AG04450 (cell line): ENCODE results near the gene BTBD9. TPM values are rescaled to one million over a fixed set of nuclear protein-coding genes. Genes with fewer than 3 reads are reported as not detected.

Experiments
- CTCF ChIA-PET: fragments of 300-600, 350-600 bp; formaldehyde crosslinking; extraction: SDS; loops from one replicate; lab custom pipeline; 2022; ENCODE audit warnings: antibody characterized with exemption, inconsistent platforms; lab: Charles Lee
- POLR2A ChIA-PET: fragments of 350-600 bp; formaldehyde crosslinking; extraction: SDS; loops from one replicate; lab custom pipeline; 2021; ENCODE audit warnings: antibody characterized with exemption, inconsistent platforms; lab: Yijun Ruan, JAX
- DNase-seq: peaks from one replicate; pipeline ENCODE4 v3.0.0-alpha.2; 2011; ENCODE audit warnings: low read depth, low spot score
- H3K27ac ChIP-seq: one replicate; pipeline ENCODE4 v1.5.1; 2012; ENCODE audit warnings: low read depth, low read length, control low read depth
- H3K27me3 ChIP-seq: one replicate; pipeline ENCODE4 v1.6.0; 2012; ENCODE audit warnings: low read length; ENCODE audit not compliant: control insufficient read depth, insufficient read depth
- H3K4me3 ChIP-seq: 2 replicates; pipeline ENCODE4 v1.5.1; 2011; ENCODE audit warnings: mild to moderate bottlenecking, low read depth, low read length, control low read depth
- H3K9me3 ChIP-seq: 2 replicates; pipeline ENCODE4 v1.5.1; 2012; ENCODE audit warnings: low read length; ENCODE audit not compliant: control insufficient read depth, insufficient read depth
- CTCF ChIP-seq: IDR thresholded peaks from 2 replicates; pipeline ENCODE4 v1.5.1; 2011; ENCODE audit warnings: low read depth, low read length, control low read depth, inconsistent platforms
- polyA plus RNA-seq: library from polyadenylated mRNA; depleted of rRNA; stranded (reverse); fragments of >200 nt; gene quantifications from 2 replicates; pipeline ENCODE4 v1.2.3, GENCODE V29; 2011

BTBD9 gene
- polyA plus RNA-seq, 1 experiment = 7.2 TPM

- no peak overlapping the region for H3K27ac ChIP-seq
- no peaks in the 10 kb centered on the region for H3K9me3 ChIP-seq
- CTCF ChIA-PET = no interaction called here
- no peak for TF ChIP-seq CTCF
- DNase-seq = no peak
- no peaks in the 10 kb centered on the region for H3K27me3 ChIP-seq
- no peak overlapping the region for H3K4me3 ChIP-seq
- POLR2A ChIA-PET = no interaction called here
Observed at GRCh38 chr6:38192011-38192410, 447.7 kb downstream of the BTBD9 start.

- H3K27me3 ChIP-seq = no peaks in the 10 kb centered on the region
- CTCF ChIA-PET = interaction anchor here (1.9 kb wide), 1 partner anchor 303 kb away, joined by 5 read pairs; no protein-coding TSS in a partner anchor
- no peaks in the 10 kb centered on the region for H3K9me3 ChIP-seq
- POLR2A ChIA-PET = no interaction called here
- H3K4me3 ChIP-seq = no peak overlapping the region
- TF ChIP-seq CTCF = no peak
- DNase-seq = no peak
- no peak overlapping the region for H3K27ac ChIP-seq
Observed at GRCh38 chr6:38191418-38191817, 448.3 kb downstream of the BTBD9 start.

GRCh38 chr6:38188677-38189335 lies 450.9 kb downstream of the BTBD9 start:
- POLR2A ChIA-PET = no interaction called here
- H3K4me3 ChIP-seq = no peak overlapping the region
- DNase-seq = no peak
- no peak for TF ChIP-seq CTCF
- H3K27me3 ChIP-seq = no peaks in the 10 kb centered on the region
- no peaks in the 10 kb centered on the region for H3K9me3 ChIP-seq
- H3K27ac ChIP-seq = no peak overlapping the region
- CTCF ChIA-PET = no interaction called here

GRCh38 chr6:38187811-38188590 lies 451.7 kb downstream of the BTBD9 start:
- no peak for DNase-seq
- ChIA-PET CTCF (no interaction called here), POLR2A (no interaction called here)
- Histone ChIP-seq H3K9me3 (no peaks in the 10 kb centered on the region), H3K27me3 (no peaks in the 10 kb centered on the region), H3K27ac (no peak overlapping the region), H3K4me3 (no peak overlapping the region)
- TF ChIP-seq CTCF = no peak

- Histone ChIP-seq H3K27me3 (no peaks in the 10 kb centered on the region), H3K27ac (no peak overlapping the region), H3K4me3 (no peak overlapping the region), H3K9me3 (no peaks in the 10 kb centered on the region)
- ChIA-PET POLR2A (no interaction called here), CTCF (no interaction called here)
- no peak for TF ChIP-seq CTCF
- no peak for DNase-seq
Observed at GRCh38 chr6:38187325-38187724, 452.4 kb downstream of the BTBD9 start.
